PC-3 (cell line): Measurements from ENCODE around the gene TMTC2.

Experiments used
- CTCF ChIP-seq: fragments of 300-600 bp; sonication (generic); conservative IDR thresholded peaks from 2 replicates; pipeline ENCODE4 v1.5.1; 2017; ENCODE audit warnings: antibody characterized with exemption, low read depth, mild to moderate bottlenecking, low read length
- EZH2 ChIP-seq: fragments of 300-600 bp; sonication (generic); IDR thresholded peaks from one replicate; pipeline ENCODE4 v1.6.1; 2017; ENCODE audit warnings: antibody characterized with exemption, mild to moderate bottlenecking, low read length; ENCODE audit not compliant: unreplicated experiment

GRCh38 chr12:83142914-83143313 lies 456.2 kb downstream of the TMTC2 start:
- TF ChIP-seq CTCF (no peak), EZH2 (no peak)
